Heart right ventricle (tissue), 16 donors: ENCODE data around the gene ESYT2. TPM values are rescaled to one million over a fixed set of nuclear protein-coding genes. Genes with fewer than 3 reads are reported as not detected.
"Not testable (repeated sequence)": the region's sequence is repeated elsewhere in the genome, so short reads cannot be mapped to it uniquely, and the experiment has no call there.

Experiments
- ATAC-seq, 8 donors: fragments of 200-7000 bp; cut with Tn5 transposase; one replicate each; pipeline ENCODE4 v1.9.1; 2020; ENCODE audit warnings: mild to moderate bottlenecking in 8 of 8, moderate library complexity in 8 of 8, moderate number of reproducible peaks in 1 of 8
- DNase-seq, 2 donors: peaks; one replicate each; pipeline ENCODE4 v3.0.0-alpha.2; 2020
- H3K27ac ChIP-seq, 10 donors: fragments of 200-600 bp; sonication (generic) in 2 of 10; one replicate each; pipeline versions ENCODE4 v1.5.0 to v1.8.0; 2020 to 2022; ENCODE audit warnings: mild to moderate bottlenecking in 3 of 10
- H3K27me3 ChIP-seq, 7 donors: fragments of 200-600 bp; one replicate each; pipeline ENCODE4 v1.8.0; 2021 to 2022; ENCODE audit warnings: mild to moderate bottlenecking in 2 of 7
- H3K36me3 ChIP-seq, 9 donors: fragments of 200-600 bp; sonication (generic) in 1 of 9; one replicate each; pipeline versions ENCODE4 v1.5.0 to v1.8.0; 2020 to 2022; ENCODE audit warnings: mild to moderate bottlenecking in 2 of 9
- H3K4me1 ChIP-seq, 9 donors: fragments of 200-600 bp; sonication (generic) in 1 of 9; one replicate each; pipeline versions ENCODE4 v1.5.0 to v1.8.0; 2020 to 2022; ENCODE audit warnings: mild to moderate bottlenecking in 4 of 9
- H3K4me3 ChIP-seq, 10 donors: fragments of 200-600 bp; sonication (generic) in 2 of 10; one replicate each; pipeline versions ENCODE4 v1.5.0 to v1.8.0; 2020 to 2022; ENCODE audit warnings: mild to moderate bottlenecking in 7 of 10, moderate library complexity in 2 of 10
- H3K9me3 ChIP-seq, 11 donors: fragments of 200-600 bp in 10 of 11; sonication (generic) in 2 of 11; one replicate each; pipeline versions ENCODE4 v1.5.0 to v1.8.0; 2013 to 2022; ENCODE audit warnings: mild to moderate bottlenecking in 2 of 11, control low read depth in 1 of 11, moderate library complexity in 1 of 11
- WGBS, 2 donors: extraction: QIAGEN DNeasy Blood & Tissue Kit; methylation state at CpG; one replicate each; pipeline ENCODE4 v1.1.7; 2013; ENCODE audit warnings: inconsistent platforms in 1 of 2; 5-methylcytosine and 5-hydroxymethylcytosine counted together
- intact Hi-C, 10 donors: fragments of 100-400 bp; cut with DNase I; formaldehyde crosslinking; loops; one replicate each; pipeline versions ENCODE4 v1.11.1 to v1.14.2; 2022
- polyA plus RNA-seq, 2 donors: library from polyadenylated mRNA; stranded (reverse); fragments of 200-250 nt; gene quantifications; one replicate each; pipeline ENCODE4 v1.2.3, GENCODE V29; 2013
- total RNA-seq, 10 donors: library from RNA; stranded (reverse); fragmentation: NEBNext Ultra II Directional in 3 of 10; extraction: Animal tissue kit (Norgen Biotek cat#: 25700) in 3 of 10; gene quantifications; one replicate each; pipeline versions ENCODE4 v1.2.1 to v1.2.4, GENCODE V29; 2021 to 2023
- TF ChIP-seq, protein P1 (sequence below), 9 donors: fragments of 200-600 bp; sonication (generic) in 2 of 9; IDR thresholded peaks; one replicate each; pipeline versions ENCODE4 v1.5.0 to v1.8.0; 2021 to 2022; ENCODE audit warnings: antibody characterized with exemption in 9 of 9, mild to moderate bottlenecking in 5 of 9, moderate library complexity in 1 of 9
- donor health status: Arrhythmogenic right ventricular cardiomyopathy.
- donor health status: ischemic (EF 13 %, LVEDD 7.1; RV severe dilation, severe dysfunction).
- donor health status: healthy with polysubstance abuse.
- donor health status: DM: no; HTN: yes; CAD: no.
- donor health status: DM: no; HTN: no; CAD: no.
- donor health status: ischemic (EF 25% LVEDD 6.9; RV normal size, moderate dysfunction).
- donor health status: ischemic (EF 25% LVEDD 5.7; RV mildly dilated, moderate dysfunction).
- donor health status: healthy.
- donor health status: DM: yes; HTN: yes; CAD: no.
- donor health status: Ischemic cardiomyopathy.
- donor health status: ischemic (EF 35%, LVEDD 5.7; RV mildly dilated, moderate dysfunction).
- donor health status: nonischemic (EF 11% LVEDD 7.7; RV severe dilation, severe dysfunction).
- donor health status: DM: yes; HTN: yes; CAD: no.
- donor health status: PGD.
- donor health status: ischemic (EF 29% LVEDD 5.4; RV normal size, mild dysfunction).
- donor health status: nonischemic (EF 23%, LVEDD 6.1; RV moderate dilation, normal function).

Gene ESYT2
- total and polyA plus RNA-seq, 12 donors = 18.9 to 79.2 (median 48.7) TPM

- intact Hi-C loops = loop anchor here in 3 of 10 donors (5.0 to 10.0 kb wide), 3 partner anchors 123 to 270 kb away; partner anchors contain the start of gene ESYT2 (in 1 of the 3)
- peaks cover 3 to 21% (median 8%) of the 10 kb centered on the region in 9 donors for H3K4me1 ChIP-seq
- H3K27ac ChIP-seq = peak within 1 kb of the TSS; percentile 34 to 96 (median 87)
- H3K9me3 ChIP-seq = peaks cover 0 to 16% (median 6%) of the 10 kb centered on the region in 11 donors
- ATAC-seq (peak; percentile 99), DNase-seq (peak; percentile 97 to 99)
- no peaks in the 10 kb centered on the region for H3K36me3 ChIP-seq
- TF ChIP-seq, protein P1, sequence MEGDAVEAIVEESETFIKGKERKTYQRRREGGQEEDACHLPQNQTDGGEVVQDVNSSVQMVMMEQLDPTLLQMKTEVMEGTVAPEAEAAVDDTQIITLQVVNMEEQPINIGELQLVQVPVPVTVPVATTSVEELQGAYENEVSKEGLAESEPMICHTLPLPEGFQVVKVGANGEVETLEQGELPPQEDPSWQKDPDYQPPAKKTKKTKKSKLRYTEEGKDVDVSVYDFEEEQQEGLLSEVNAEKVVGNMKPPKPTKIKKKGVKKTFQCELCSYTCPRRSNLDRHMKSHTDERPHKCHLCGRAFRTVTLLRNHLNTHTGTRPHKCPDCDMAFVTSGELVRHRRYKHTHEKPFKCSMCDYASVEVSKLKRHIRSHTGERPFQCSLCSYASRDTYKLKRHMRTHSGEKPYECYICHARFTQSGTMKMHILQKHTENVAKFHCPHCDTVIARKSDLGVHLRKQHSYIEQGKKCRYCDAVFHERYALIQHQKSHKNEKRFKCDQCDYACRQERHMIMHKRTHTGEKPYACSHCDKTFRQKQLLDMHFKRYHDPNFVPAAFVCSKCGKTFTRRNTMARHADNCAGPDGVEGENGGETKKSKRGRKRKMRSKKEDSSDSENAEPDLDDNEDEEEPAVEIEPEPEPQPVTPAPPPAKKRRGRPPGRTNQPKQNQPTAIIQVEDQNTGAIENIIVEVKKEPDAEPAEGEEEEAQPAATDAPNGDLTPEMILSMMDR (IDR thresholded peaks at IDR 0.05) = peak in 6 of 9 donors; percentile 21 to 44 (median 30)
- WGBS, 2 donors = 0 to 1% methylated on average over 65 to 78 of the region's 78 CpGs
- no peaks in the 10 kb centered on the region for H3K27me3 ChIP-seq
- peak within 1 kb of the TSS; percentile 64 to 100 (median 89) for H3K4me3 ChIP-seq
Observed at GRCh38 chr7:158704524-158705233, 124.6 kb downstream of the ESYT2 start, which contains the start of gene NCAPG2. NCAPG2 (minus strand) TSS chr7:158704804; CDS start chr7:158701899, 2,905 bp downstream.

DNA sequence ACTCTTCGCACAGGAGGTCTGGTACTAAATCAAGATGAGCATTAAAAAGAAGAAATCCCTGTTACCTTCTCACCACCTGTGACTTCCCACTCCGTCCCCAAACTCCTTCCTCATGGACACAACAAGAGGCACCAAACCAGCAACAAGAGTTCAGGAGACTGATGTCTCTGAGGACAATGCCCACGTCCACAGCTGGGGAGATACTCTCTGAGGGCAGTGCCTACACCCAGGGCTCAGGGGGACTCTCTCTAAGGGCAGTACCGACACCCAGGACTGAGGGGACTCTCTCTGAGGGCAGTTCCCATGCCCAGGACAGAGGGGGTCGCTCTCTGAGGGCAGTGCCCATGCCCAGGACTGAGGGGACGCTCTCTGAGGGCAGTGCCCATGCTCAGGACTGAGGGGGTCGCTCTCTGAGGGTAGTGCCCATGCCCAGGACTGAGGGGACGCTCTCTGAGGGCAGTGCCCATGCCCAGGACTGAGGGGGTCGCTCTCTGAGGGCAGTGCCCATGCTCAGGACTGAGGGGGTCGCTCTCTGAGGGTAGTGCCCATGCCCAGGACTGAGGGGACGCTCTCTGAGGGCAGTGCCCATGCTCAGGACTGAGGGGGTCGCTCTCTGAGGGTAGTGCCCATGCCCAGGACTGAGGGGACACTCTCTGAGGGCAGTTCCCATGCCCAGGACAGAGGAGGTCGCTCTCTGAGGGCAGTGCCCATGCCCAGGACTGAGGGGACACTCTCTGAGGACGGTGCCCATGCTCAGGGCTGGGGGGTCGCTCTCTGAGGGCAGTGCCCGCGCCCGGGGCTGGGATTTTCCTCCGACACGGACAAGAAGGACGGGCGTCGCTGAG, 125.4 kb downstream of the ESYT2 start:
- Histone ChIP-seq H3K9me3 (peaks cover 0 to 16% (median 6%) of the 10 kb centered on the region in 11 donors), H3K27ac (peak overlapping the region in 9 of 10 donors; percentile 79 to 96 (median 88)), H3K4me3 (peak overlapping the region; percentile 64 to 100 (median 89)), H3K4me1 (peaks cover 3 to 21% (median 8%) of the 10 kb centered on the region in 9 donors)
- H3K27me3 ChIP-seq, DNase-seq, H3K36me3 ChIP-seq, ATAC-seq: not testable (repeated sequence)
- intact Hi-C loops = loop anchor here in 2 of 10 donors (5.0 to 10.0 kb wide), 2 partner anchors 133 to 271 kb away; no protein-coding TSS in a partner anchor
- WGBS, 2 donors = 18 to 21% methylated on average over 21 to 23 of the region's 23 CpGs

- no peaks in the 10 kb centered on the region for H3K27me3 ChIP-seq
- WGBS, 2 donors = 54 to 60% methylated on average over 3 of the region's 3 CpGs
- TF ChIP-seq, protein P1 (IDR thresholded peaks at IDR 0.05) = no peak
- H3K36me3 ChIP-seq = peaks cover 0 to 9% (median 0%) of the 10 kb centered on the region in 9 donors
- H3K4me3 ChIP-seq = peak overlapping the region in 1 of 10 donors; percentile 96
- peaks cover 0 to 12% (median 6%) of the 10 kb centered on the region in 11 donors for H3K9me3 ChIP-seq
- no peak overlapping the region for H3K27ac ChIP-seq
- intact Hi-C loops = loop anchor here in 2 of 10 donors (5.0 to 10.0 kb wide), 2 partner anchors 134 to 272 kb away; no protein-coding TSS in a partner anchor
- DNase-seq (no peak), ATAC-seq (no peak)
- H3K4me1 ChIP-seq = peaks cover 3 to 21% (median 8%) of the 10 kb centered on the region in 9 donors
Observed at GRCh38 chr7:158702944-158703343, 126.4 kb downstream of the ESYT2 start.

DNA sequence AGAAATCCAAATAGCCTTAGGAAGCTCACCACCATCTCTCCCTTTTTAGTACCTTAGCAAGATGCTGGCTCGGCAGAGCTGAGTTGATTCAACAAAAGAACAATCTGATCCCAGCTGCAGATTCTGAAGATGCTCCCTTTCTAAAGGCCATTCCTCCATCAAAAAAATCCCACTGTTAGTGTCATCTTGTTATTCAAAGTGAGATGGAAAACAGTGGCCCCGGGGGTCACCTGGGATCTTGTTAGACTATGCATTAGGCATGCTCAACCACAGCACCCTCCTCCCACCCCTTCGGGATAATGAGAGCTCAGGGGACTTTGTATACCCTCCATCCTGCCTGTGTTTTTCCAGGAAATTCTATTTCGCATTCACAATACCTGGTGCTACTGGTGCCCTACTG, 127.1 kb downstream of the ESYT2 start:
- WGBS, 2 donors = 55 to 57% methylated on average over 4 of the region's 4 CpGs
- H3K27ac ChIP-seq = no peak overlapping the region
- DNase-seq = no peak
- no peak overlapping the region for H3K4me3 ChIP-seq
- peaks cover 0 to 9% (median 0%) of the 10 kb centered on the region in 9 donors for H3K36me3 ChIP-seq
- TF ChIP-seq, protein P1 (IDR thresholded peaks at IDR 0.05) = no peak
- no peak for ATAC-seq
- H3K4me1 ChIP-seq = peaks cover 3 to 21% (median 8%) of the 10 kb centered on the region in 9 donors
- H3K27me3 ChIP-seq = no peaks in the 10 kb centered on the region
- H3K9me3 ChIP-seq = peaks cover 0 to 5% (median 0%) of the 10 kb centered on the region in 11 donors
- intact Hi-C loops = loop anchor here in 2 of 10 donors (5.0 to 10.0 kb wide), 2 partner anchors 135 to 273 kb away; no protein-coding TSS in a partner anchor
